ENCODE results near the gene ABHD12B.

ABHD12B gene

DNA sequence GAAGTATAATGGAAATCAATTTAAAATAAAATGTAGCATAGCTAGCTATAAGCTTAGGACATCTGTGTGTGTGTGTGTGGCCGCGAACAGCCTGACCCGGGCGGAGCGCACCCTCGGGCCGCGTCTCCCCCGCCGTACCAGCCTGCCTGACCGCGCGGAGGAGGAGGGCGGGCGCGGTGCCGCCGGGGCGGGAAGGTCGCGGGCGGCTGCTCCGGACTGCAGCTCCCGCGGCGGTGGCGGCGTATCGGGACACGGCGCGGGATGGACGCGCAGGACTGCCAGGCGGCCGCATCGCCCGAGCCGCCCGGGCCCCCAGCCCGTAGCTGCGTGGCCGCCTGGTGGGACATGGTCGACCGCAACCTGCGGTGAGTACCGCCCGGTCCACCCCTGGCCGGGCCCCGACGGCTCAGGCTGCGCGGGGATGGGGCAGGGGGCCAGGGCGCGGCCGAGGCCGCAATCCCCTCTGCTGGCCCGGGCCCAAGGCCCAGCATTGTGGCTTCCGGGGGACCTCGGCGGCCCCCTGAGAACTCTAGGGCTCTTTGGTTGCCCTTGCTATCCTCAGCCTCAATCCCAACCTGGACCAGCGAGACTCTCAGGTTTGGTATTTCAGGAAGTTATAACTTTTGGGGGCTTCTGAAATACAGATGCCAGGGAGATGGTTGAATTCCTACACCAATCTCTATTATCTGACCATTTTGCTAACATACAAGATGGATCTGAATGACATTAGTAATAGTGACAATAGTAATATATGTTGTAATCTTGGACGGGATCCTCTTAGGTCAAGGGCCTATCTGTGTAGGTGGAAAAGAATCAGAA is at the start of gene ABHD12B:
TSS of gene ABHD12B (plus strand) at position 140 of the 819 bp plus-strand sequence. CDS start at position 262, 122 bp downstream.
- Histone ChIP-seq H3K27ac (ENCODE audit: low read depth, low read length) (no peak within 1 kb of the TSS), H3K4me3 (ENCODE audit: low read length) (no peak within 1 kb of the TSS), H3K4me1 (ENCODE audit: control insufficient read depth, insufficient read depth, low read length) (no peaks in the 10 kb centered on the region), H3K27me3 (ENCODE audit: control insufficient read depth, insufficient read depth, low read length) (peaks cover 7% of the 10 kb centered on the region), H3K9ac (ENCODE audit: low read length) (no peak within 1 kb of the TSS), H3K36me3 (ENCODE audit: control insufficient read depth, insufficient read depth, low read length) (no peaks in the 10 kb centered on the region)

DNA sequence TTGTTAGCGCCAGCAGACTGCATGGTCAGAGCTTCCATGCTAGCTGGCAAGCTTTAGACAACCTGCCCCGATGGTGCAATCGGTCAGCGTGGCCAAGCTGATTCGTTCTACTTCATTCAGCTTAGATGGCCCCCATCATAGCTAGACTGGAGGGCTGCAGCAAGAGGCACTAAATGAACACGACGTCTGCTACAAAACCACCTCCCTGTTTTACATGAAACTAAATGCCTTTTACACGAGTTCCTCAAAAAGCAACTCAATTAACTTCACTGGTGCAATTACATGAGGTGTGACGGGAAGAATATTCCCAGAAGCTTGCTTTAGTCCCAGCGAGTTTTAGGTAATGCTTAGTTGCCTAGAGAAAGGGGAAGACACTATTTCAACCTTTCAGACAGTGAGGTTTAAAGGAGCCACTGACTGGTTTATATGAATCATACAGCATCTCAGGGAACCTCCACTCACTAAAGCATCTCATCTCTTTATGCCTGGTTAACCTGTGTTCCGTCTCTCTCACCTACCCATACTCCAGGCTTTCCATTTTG is 49.3 kb upstream of the ABHD12B start:
- Histone ChIP-seq H3K27ac (ENCODE audit: low read depth, low read length) (no peak overlapping the region), H3K4me1 (ENCODE audit: control insufficient read depth, insufficient read depth, low read length) (peaks cover 2% of the 10 kb centered on the region), H3K4me3 (ENCODE audit: low read length) (no peak overlapping the region)

DNA sequence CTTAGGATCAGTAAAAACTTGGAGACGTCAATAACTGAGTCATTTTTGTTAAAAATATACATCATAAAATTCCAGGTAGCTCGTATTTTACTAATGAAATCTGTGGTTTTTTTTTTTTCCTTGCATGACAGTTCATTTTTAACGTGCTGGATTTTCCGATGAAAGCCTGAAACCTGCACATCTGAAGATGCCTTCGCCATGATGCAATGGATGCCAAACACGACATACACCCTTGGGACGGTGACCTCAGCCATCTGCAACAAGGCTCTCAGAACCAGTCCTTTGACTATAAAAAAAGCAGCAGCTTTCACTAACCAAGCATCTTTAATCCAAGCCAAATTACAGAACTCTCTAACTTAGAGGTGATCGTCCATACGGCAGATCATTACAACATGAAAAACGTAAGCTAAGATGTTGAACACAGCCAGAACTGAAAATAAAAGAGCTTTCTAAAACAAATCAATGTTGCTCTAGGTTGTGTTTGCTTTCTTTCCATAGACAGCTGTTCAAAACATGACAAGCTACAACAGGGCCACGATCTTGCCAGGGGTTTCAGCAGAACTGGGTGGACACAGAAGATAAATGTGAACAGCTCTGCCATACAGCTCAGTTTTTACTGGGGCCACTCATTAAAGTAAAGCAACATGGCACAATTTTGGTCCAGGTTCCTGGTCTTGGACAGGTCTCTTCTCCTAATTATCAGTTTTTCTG is 48.6 kb upstream of the ABHD12B start:
- H3K4me3 ChIP-seq (ENCODE audit: low read length): no peak overlapping the region
- no peak overlapping the region for H3K27ac ChIP-seq (ENCODE audit: low read depth, low read length)
- H3K4me1 ChIP-seq (ENCODE audit: control insufficient read depth, insufficient read depth, low read length): peaks cover 2% of the 10 kb centered on the region
- H3K36me3 ChIP-seq (ENCODE audit: control insufficient read depth, insufficient read depth, low read length): no peaks in the 10 kb centered on the region
- H3K27me3 ChIP-seq (ENCODE audit: control insufficient read depth, insufficient read depth, low read length): no peaks in the 10 kb centered on the region
- H3K9ac ChIP-seq (ENCODE audit: low read length): no peak overlapping the region

More for the DNA sequence above, 49.3 kb upstream of the ABHD12B start:
- no peak overlapping the region for H3K9ac ChIP-seq (ENCODE audit: low read length)
- no peaks in the 10 kb centered on the region for H3K27me3 ChIP-seq (ENCODE audit: control insufficient read depth, insufficient read depth, low read length)
- H3K36me3 ChIP-seq (ENCODE audit: control insufficient read depth, insufficient read depth, low read length): no peaks in the 10 kb centered on the region

DNA sequence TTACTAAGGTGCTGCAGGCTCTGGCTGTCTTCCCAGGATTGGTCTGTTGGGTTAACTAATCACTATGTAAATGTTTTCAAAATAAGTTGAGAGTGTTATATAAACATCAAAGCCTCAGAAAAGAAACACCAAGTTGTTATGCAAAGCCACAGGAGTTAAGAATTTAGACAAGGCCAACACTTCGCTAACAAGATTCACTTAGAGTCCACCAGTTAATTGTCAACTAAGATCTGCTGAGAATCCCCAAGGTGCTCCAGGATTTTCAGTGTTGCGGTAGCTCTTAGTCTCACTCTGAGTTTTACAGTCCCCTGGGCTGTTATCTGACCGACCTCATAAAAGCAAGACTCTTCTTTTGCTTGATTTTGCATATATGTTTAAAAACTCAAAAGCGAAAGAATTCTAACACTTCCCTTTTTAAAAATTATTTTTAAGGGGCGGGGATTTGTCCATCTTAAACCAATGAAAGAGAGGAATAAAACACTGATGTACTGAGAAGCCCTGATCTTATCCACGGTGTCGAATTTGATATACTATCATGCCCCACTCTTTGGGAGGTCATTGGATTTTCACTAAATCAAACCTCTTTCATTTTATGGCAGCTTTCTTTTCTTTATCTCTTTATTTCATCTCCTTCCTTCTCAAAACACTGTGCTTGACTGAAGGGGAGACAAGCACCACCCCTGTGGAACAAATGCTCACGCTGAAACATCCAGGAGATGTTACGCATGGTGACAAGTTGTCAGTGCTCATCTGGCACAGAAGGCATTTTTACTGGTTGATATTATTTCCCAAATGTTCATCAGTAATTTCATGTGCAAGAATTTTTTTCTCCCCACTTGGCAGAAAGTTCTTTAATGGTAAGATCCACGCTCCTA is 47.9 kb upstream of the ABHD12B start:
- Histone ChIP-seq H3K4me3 (ENCODE audit: low read length) (no peak overlapping the region), H3K9ac (ENCODE audit: low read length) (no peak overlapping the region), H3K4me1 (ENCODE audit: control insufficient read depth, insufficient read depth, low read length) (peaks cover 2% of the 10 kb centered on the region), H3K36me3 (ENCODE audit: control insufficient read depth, insufficient read depth, low read length) (no peaks in the 10 kb centered on the region), H3K27ac (ENCODE audit: low read depth, low read length) (no peak overlapping the region), H3K27me3 (ENCODE audit: control insufficient read depth, insufficient read depth, low read length) (no peaks in the 10 kb centered on the region)

GRCh38 chr14:50825307-50825706 is 46.5 kb upstream of the ABHD12B start:
- H3K9ac ChIP-seq (ENCODE audit: low read length): no peak overlapping the region
- H3K4me3 ChIP-seq (ENCODE audit: low read length): no peak overlapping the region
- no peak overlapping the region for H3K27ac ChIP-seq (ENCODE audit: low read depth, low read length)
- no peaks in the 10 kb centered on the region for H3K27me3 ChIP-seq (ENCODE audit: control insufficient read depth, insufficient read depth, low read length)
- no peaks in the 10 kb centered on the region for H3K36me3 ChIP-seq (ENCODE audit: control insufficient read depth, insufficient read depth, low read length)
- peaks cover 4% of the 10 kb centered on the region for H3K4me1 ChIP-seq (ENCODE audit: control insufficient read depth, insufficient read depth, low read length)

DNA sequence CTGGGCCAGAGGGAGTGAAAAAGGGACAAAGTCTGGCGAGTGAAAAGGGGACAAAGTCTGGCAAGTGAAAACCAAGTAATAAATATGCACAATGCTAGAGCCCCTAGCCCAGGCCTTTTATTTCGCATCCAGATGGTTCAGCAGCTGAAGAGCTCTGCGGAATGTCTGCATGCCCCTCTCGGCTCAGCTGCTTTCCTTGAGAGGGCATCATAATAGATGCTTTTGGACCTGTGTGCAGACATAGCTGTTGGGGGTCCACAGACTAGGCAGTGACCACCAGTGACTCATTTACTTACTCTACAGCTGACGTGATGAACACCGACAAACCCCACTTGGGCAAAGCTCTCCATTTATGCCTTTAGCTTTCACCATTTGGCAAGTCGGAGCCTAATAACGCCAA is 45.2 kb upstream of the ABHD12B start:
- Histone ChIP-seq H3K36me3 (ENCODE audit: control insufficient read depth, insufficient read depth, low read length) (no peaks in the 10 kb centered on the region), H3K4me3 (ENCODE audit: low read length) (no peak overlapping the region), H3K9ac (ENCODE audit: low read length) (no peak overlapping the region), H3K27me3 (ENCODE audit: control insufficient read depth, insufficient read depth, low read length) (no peaks in the 10 kb centered on the region), H3K27ac (ENCODE audit: low read depth, low read length) (no peak overlapping the region), H3K4me1 (ENCODE audit: control insufficient read depth, insufficient read depth, low read length) (peaks cover 4% of the 10 kb centered on the region)

DNA sequence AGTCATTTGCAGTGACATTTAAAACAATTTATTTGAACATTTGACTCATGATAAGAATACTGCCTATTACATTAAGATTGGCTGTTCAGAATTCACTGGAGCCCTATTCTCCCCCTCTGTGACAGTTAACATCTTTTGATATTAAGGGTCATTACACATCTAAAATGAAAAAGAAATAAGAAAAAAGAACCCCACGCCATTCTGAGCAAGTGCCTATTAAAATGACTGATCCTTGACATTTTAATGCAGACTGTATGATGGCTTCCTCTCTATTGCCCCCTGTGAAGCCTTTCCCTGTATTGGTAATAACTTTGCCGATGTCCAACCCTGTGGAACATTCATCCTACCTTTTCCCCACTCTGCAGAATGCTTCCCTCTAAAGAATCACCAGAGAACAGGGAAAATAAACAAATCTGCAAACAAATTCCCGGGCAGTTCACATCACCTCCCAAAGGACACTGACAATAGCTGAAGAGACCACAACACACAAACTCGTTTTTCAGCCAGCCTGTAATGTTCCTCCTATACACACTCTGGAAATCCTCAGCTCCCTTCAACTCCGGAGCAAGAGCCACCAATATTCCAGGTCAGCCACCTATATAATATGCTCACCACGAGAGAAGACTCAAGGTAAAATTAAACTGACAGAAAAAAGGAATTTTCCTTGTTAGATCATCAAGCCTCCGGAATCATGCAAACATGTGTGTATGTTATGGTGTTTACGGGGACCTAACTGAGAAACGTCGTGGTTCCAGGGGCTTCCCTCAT is 42.9 kb upstream of the ABHD12B start:
- no peak overlapping the region for H3K9ac ChIP-seq (ENCODE audit: low read length)

DNA sequence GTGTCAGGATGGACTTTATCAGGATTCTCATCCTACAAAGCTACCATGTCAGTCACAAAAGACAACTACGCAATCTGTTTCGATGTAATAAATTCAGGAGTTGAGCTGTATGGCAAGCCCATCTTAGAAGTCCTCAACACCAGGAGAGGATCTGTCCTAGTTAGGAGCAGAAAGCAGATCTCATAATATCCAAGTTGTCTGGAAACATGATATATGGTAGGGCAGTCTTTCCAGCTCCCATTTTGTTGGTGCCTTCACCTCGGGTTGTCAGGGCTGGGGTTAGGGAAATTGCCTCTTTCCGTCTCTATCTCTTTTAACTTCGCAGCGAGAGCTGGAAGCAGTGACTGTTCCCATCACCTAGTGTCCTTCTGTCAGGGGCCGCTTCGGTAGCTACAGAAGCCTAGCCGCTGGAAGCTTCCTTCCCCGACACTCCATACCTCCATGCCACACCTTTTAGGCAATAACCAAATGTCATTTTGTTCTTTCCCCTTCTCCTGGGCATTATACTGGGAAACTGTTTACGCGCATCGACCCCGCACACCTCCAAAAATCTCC is 42.3 kb upstream of the ABHD12B start:
- Histone ChIP-seq H3K4me1 (ENCODE audit: control insufficient read depth, insufficient read depth, low read length) (peaks cover 2% of the 10 kb centered on the region), H3K27ac (ENCODE audit: low read depth, low read length) (no peak overlapping the region), H3K9ac (ENCODE audit: low read length) (no peak overlapping the region), H3K27me3 (ENCODE audit: control insufficient read depth, insufficient read depth, low read length) (no peaks in the 10 kb centered on the region), H3K36me3 (ENCODE audit: control insufficient read depth, insufficient read depth, low read length) (no peaks in the 10 kb centered on the region), H3K4me3 (ENCODE audit: low read length) (peak overlapping the region; percentile 69)

More for the DNA sequence above, 42.9 kb upstream of the ABHD12B start:
- H3K27ac ChIP-seq (ENCODE audit: low read depth, low read length): no peak overlapping the region
- H3K4me1 ChIP-seq (ENCODE audit: control insufficient read depth, insufficient read depth, low read length): peaks cover 2% of the 10 kb centered on the region
- H3K36me3 ChIP-seq (ENCODE audit: control insufficient read depth, insufficient read depth, low read length): no peaks in the 10 kb centered on the region
- no peaks in the 10 kb centered on the region for H3K27me3 ChIP-seq (ENCODE audit: control insufficient read depth, insufficient read depth, low read length)
- H3K4me3 ChIP-seq (ENCODE audit: low read length): peak overlapping the region; percentile 69

GRCh38 chr14:50830044-50830931 is 41.6 kb upstream of the ABHD12B start:
- Histone ChIP-seq H3K9ac (ENCODE audit: low read length) (peak overlapping the region; percentile 43), H3K36me3 (ENCODE audit: control insufficient read depth, insufficient read depth, low read length) (no peaks in the 10 kb centered on the region), H3K27ac (ENCODE audit: low read depth, low read length) (peak overlapping the region; percentile 82), H3K4me1 (ENCODE audit: control insufficient read depth, insufficient read depth, low read length) (peaks cover 2% of the 10 kb centered on the region), H3K4me3 (ENCODE audit: low read length) (peak overlapping the region; percentile 78), H3K27me3 (ENCODE audit: control insufficient read depth, insufficient read depth, low read length) (no peaks in the 10 kb centered on the region)

- H3K36me3 ChIP-seq (ENCODE audit: control insufficient read depth, insufficient read depth, low read length): no peaks in the 10 kb centered on the region
- H3K9ac ChIP-seq (ENCODE audit: low read length): peak within 1 kb of the TSS; percentile 74
- H3K27me3 ChIP-seq (ENCODE audit: control insufficient read depth, insufficient read depth, low read length): no peaks in the 10 kb centered on the region
- H3K27ac ChIP-seq (ENCODE audit: low read depth, low read length): peak within 1 kb of the TSS; percentile 82
- peak within 1 kb of the TSS; percentile 88 for H3K4me3 ChIP-seq (ENCODE audit: low read length)
- H3K4me1 ChIP-seq (ENCODE audit: control insufficient read depth, insufficient read depth, low read length): peaks cover 2% of the 10 kb centered on the region
Measured at GRCh38 chr14:50830932-50831725, 40.7 kb upstream of the ABHD12B start, which contains the start of gene NIN. NIN (minus strand) TSS chr14:50831162; CDS start chr14:50822056, 9,106 bp downstream.
